ENCODE measurements around the gene PODN.

GRCh38 chr1:53129891-53130597 is 68.0 kb downstream of the PODN start:
- no peak for TF ChIP-seq CTCF (conservative IDR thresholded peaks at IDR 0.05; ENCODE audit: low read depth, low read length)
- no peak for TF ChIP-seq RFX5 (IDR thresholded peaks at IDR 0.05; ENCODE audit: low read depth, low read length)
- no peak for TF ChIP-seq POLR2A (IDR thresholded peaks at IDR 0.05; ENCODE audit: low read depth, low read length)
- TF ChIP-seq CEBPB (IDR thresholded peaks at IDR 0.05; ENCODE audit: low read depth, low read length) = no peak
- TF ChIP-seq RAD21 (IDR thresholded peaks at IDR 0.05; ENCODE audit: low read length) = no peak
- TF ChIP-seq CHD1 (IDR thresholded peaks at IDR 0.05; ENCODE audit: low read depth, low read length) = no peak
- no peak for TF ChIP-seq MAFK (IDR thresholded peaks at IDR 0.05; ENCODE audit: low read depth, low read length)
- no peak for TF ChIP-seq ELK1 (IDR thresholded peaks at IDR 0.05; ENCODE audit: borderline replicate concordance, low read depth, low read length)
- TF ChIP-seq MXI1 (IDR thresholded peaks at IDR 0.05; ENCODE audit: borderline replicate concordance, low read depth, low read length) = no peak
- no peak for TF ChIP-seq USF2 (IDR thresholded peaks at IDR 0.05; ENCODE audit: low read depth, low read length)
- no peak for TF ChIP-seq BHLHE40 (IDR thresholded peaks at IDR 0.05; ENCODE audit: low read depth, low read length)
- no peak for TF ChIP-seq FOS (IDR thresholded peaks at IDR 0.05; ENCODE audit: low read depth, low read length)
- no peak for TF ChIP-seq RCOR1 (IDR thresholded peaks at IDR 0.05; ENCODE audit: insufficient replicate concordance, low read length)
- TF ChIP-seq MAZ (IDR thresholded peaks at IDR 0.05; ENCODE audit: borderline replicate concordance, low read depth, low read length) = no peak
